SU-DHL-6 (cell line): ENCODE data around the gene POU3F2.

Experiments used
- H2AFZ ChIP-seq: fragments of 200-600 bp; sonication (generic); 2 replicates; pipeline ENCODE4 v1.6.1; 2014; ENCODE audit warnings: low read depth, mild to moderate bottlenecking, moderate library complexity, mixed read lengths, antibody characterized with exemption, low read length; ENCODE audit not compliant: severe bottlenecking
- H3F3A ChIP-seq: fragments of 200-600 bp; shearing (Covaris generic); 2 replicates; pipeline ENCODE4 v1.6.0; 2016; ENCODE audit warnings: antibody characterized with exemption, mild to moderate bottlenecking; ENCODE audit not compliant: insufficient read depth
- H3K27ac ChIP-seq: fragments of 200-600 bp; sonication (generic); 2 replicates; pipeline ENCODE4 v1.5.1; 2016; ENCODE audit warnings: low read depth, mild to moderate bottlenecking, low read length, moderate library complexity, mixed read lengths
- H3K27me3 ChIP-seq: fragments of 200-600 bp; sonication (generic), shearing (Covaris generic); 2 replicates; pipeline ENCODE4 v1.6.0; 2014; ENCODE audit warnings: mild to moderate bottlenecking, low read length
- H3K36me3 ChIP-seq: fragments of 200-600 bp; sonication (generic); 2 replicates; pipeline ENCODE4 v1.6.1; 2014; ENCODE audit warnings: mild to moderate bottlenecking, low read length, mixed read lengths
- H3K4me2 ChIP-seq: fragments of 300-600, 200-600 bp; shearing (Covaris generic), sonication (generic); 2 replicates; pipeline ENCODE4 v1.6.0; 2014; ENCODE audit warnings: low read length, low read depth, mild to moderate bottlenecking; ENCODE audit not compliant: poor library complexity, severe bottlenecking
- H3K4me3 ChIP-seq: fragments of 200-600 bp; sonication (generic); 2 replicates; pipeline ENCODE4 v1.5.1; 2014; ENCODE audit warnings: antibody characterized with exemption, low read length, mild to moderate bottlenecking, mixed read lengths; ENCODE audit not compliant: insufficient read depth, poor library complexity, severe bottlenecking
- H3K79me2 ChIP-seq: fragments of 200-600 bp; sonication (generic); 2 replicates; pipeline ENCODE4 v1.6.1; 2014; ENCODE audit warnings: mild to moderate bottlenecking, low read length, moderate library complexity; ENCODE audit not compliant: insufficient read depth
- H3K9ac ChIP-seq: fragments of 200-600 bp; sonication (generic); 2 replicates; pipeline ENCODE4 v1.7.0; 2014; ENCODE audit warnings: mild to moderate bottlenecking, low read length
- H3K9me2 ChIP-seq: fragments of 200-600 bp; sonication (generic); replicated peaks from 2 replicates; pipeline ENCODE4 v1.6.1; 2014; ENCODE audit warnings: low read length; ENCODE audit not compliant: insufficient read depth
- H3K9me3 ChIP-seq: fragments of 200-600 bp; sonication (generic); 2 replicates; pipeline ENCODE4 v1.6.1; 2014; ENCODE audit warnings: low read length, mixed read lengths; ENCODE audit not compliant: insufficient read depth
- H4K20me1 ChIP-seq: fragments of 200-600 bp; sonication (generic); 2 replicates; pipeline ENCODE4 v1.6.1; 2014; ENCODE audit warnings: low read depth, mild to moderate bottlenecking, antibody characterized with exemption, low read length, moderate library complexity, mixed read lengths
- EZH2phosphoT487 ChIP-seq: fragments of 200-600 bp; sonication (generic), shearing (Covaris generic); conservative IDR thresholded peaks from 2 replicates; pipeline ENCODE4 v1.6.1; 2018; ENCODE audit warnings: mild to moderate bottlenecking, antibody characterized with exemption, low read length, moderate library complexity, mixed read lengths
- TF ChIP-seq, protein P1 (sequence below): fragments of 200-600 bp; sonication (generic); IDR thresholded peaks from one replicate; pipeline ENCODE4 v1.5.1; 2017; ENCODE audit warnings: antibody characterized with exemption, mild to moderate bottlenecking, low read length, moderate library complexity; ENCODE audit not compliant: insufficient read depth, poor library complexity, severe bottlenecking

Gene POU3F2

DNA sequence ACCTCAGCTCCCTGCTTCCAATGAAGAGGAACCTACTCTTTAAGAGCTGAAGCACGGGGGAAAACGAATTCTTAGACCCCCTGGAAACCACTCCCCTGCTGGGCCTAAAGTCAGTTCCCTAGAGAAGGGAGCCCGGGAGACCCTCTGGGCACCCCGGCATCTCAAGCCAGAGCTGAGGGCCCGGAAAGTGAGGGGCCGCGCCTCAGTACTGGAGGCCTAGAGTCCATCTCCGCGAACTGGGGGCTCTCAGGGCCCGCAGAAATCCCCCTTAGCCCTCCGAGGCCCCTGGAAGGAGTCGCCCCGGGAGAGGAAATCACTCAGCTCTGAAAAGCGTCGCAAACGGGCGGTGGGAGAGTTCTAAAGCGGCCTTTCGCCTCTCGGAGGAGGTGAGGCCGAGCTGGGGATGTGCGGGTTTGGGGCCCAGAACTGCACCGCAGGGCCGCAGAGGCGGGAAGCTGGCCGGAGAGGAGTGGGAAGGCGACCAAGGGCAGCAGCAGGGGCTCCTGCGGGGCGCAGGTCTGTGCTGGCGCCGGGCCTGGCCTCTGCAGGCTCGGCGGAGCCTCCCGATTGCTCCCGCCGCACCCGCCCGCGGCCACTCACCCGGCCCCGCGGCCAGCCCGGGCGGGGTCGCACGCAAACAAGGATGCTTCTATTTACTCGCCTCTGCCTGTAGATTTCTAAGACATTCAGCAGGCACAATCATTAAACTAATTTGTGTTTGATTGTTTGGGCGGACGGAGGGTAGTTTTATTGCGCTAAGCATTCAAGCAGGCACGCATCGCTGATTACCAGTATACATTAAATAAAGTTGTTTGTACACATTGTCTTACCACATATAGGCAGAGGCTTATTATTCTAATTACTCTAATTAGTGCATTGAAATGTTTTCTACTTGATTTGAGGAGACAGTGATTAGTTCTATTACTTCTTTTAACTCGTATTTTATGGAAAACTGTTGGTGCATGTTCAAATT lies 9.2 kb downstream of the POU3F2 start:
- H3K27ac ChIP-seq = no peak overlapping the region

DNA sequence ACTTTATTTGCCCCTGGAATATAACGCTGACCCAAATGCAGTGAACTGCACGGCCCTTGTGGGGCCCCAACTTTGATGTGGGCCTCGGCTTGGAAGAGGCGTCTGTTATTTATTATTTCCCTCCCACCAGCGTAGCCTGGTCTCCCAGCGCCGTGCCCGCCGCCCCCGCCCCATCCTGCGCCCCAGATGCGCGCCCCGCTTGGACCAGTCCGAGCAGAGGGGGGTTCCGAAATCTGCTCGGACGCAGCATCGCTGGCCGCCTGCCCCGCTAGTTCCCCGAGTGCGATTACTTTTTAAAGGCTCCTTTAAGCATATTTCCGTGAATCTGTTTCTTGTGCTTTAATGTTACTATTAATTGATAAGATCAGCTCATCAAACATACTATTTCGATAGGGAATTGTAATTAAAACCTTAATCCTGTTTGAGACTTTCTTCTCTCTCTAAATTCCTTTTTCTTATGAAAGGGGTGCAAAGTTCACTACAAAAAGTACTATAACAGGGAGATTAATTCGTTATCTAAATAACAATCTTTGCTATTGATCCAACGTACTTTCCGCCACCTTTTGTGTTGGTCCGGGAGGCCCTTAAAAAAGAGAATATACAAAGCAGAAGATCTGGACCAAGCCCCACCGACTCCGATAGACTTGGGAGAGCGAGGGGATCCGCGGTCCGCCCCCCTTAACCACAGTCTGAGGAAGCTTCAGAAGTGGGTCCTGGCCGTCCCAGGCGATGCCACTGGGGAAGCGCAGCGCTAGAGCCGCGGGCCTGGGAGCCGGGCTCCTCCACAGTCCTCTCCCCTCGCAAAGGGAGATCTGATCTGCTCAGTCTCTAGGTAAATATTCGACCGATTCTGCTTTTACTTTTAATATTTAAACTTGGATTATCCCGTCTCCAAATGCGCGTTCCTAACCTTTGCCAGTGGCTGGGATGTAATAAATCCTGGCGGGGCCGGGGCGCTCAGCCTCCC lies 10.2 kb downstream of the POU3F2 start:
- Histone ChIP-seq H3K79me2 (no peaks in the 10 kb centered on the region), H3K9ac (no peak overlapping the region), H3K36me3 (no peaks in the 10 kb centered on the region), H4K20me1 (no peaks in the 10 kb centered on the region), H2AFZ (no peak overlapping the region), H3F3A (no peaks in the 10 kb centered on the region), H3K27ac (no peak overlapping the region), H3K4me2 (no peak overlapping the region), H3K4me3 (no peak overlapping the region), H3K9me3 (no peaks in the 10 kb centered on the region), H3K27me3 (no peaks in the 10 kb centered on the region), H3K9me2 (no peaks in the 10 kb centered on the region)
- TF ChIP-seq, protein P1, sequence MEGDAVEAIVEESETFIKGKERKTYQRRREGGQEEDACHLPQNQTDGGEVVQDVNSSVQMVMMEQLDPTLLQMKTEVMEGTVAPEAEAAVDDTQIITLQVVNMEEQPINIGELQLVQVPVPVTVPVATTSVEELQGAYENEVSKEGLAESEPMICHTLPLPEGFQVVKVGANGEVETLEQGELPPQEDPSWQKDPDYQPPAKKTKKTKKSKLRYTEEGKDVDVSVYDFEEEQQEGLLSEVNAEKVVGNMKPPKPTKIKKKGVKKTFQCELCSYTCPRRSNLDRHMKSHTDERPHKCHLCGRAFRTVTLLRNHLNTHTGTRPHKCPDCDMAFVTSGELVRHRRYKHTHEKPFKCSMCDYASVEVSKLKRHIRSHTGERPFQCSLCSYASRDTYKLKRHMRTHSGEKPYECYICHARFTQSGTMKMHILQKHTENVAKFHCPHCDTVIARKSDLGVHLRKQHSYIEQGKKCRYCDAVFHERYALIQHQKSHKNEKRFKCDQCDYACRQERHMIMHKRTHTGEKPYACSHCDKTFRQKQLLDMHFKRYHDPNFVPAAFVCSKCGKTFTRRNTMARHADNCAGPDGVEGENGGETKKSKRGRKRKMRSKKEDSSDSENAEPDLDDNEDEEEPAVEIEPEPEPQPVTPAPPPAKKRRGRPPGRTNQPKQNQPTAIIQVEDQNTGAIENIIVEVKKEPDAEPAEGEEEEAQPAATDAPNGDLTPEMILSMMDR = no peak

More for the DNA sequence above, 9.2 kb downstream of the POU3F2 start:
- Histone ChIP-seq H2AFZ (no peak overlapping the region), H3K9me3 (no peaks in the 10 kb centered on the region), H3K4me2 (no peak overlapping the region), H3K4me3 (no peak overlapping the region), H3K36me3 (no peaks in the 10 kb centered on the region), H3F3A (no peaks in the 10 kb centered on the region), H3K27me3 (no peaks in the 10 kb centered on the region), H3K79me2 (no peaks in the 10 kb centered on the region), H3K9me2 (no peaks in the 10 kb centered on the region), H4K20me1 (no peaks in the 10 kb centered on the region), H3K9ac (no peak overlapping the region)
- TF ChIP-seq, protein P1 = no peak
- TF ChIP-seq EZH2phosphoT487 = no peak

DNA sequence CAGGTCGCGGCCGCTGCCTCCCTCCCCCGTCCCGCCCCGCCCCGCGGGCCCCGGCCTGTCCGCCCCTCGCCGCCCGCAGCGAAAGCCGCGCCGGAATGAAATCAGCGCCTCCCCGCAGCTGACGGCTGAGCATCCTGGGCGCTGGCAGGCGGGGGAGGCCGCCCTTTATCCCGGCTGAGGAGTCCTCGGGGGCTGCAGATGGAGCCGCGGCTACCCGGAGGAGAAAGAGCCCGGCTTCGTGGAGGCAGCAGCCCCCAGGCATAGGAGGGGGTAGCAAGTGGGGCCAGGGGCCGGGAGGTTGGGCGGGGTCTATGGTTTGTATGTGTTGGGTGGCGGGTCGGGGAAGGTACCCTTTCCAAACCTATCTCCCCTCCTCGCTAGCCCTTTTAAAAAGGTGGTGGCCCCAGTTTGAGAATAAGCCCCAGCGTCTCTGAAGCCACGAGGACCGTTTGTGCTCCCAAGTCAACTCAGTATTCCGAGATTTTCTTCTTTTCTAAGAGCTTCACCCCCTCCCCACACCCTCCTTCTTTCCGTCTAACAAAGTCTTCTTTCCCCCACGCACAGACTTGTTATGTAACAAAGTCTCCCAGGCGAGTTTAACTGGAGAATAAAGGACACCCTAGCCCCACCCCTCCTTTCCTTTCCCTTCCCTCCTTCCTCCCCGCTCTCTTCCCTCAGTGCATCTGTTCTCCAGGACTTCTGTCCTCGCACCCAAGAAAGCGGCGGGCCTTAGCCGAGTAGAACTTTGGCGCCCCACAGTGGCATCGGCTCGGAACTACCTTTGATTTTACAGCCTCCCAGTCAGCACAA lies 11.0 kb downstream of the POU3F2 start:
- Histone ChIP-seq H3K9ac (no peak overlapping the region), H2AFZ (no peak overlapping the region)

More for the DNA sequence above, 11.0 kb downstream of the POU3F2 start:
- H3K4me2 ChIP-seq = peak overlapping the region; percentile 32
- H3F3A ChIP-seq = no peaks in the 10 kb centered on the region
- no peak overlapping the region for H3K4me3 ChIP-seq
- no peak for TF ChIP-seq EZH2phosphoT487
- TF ChIP-seq, protein P1 = peak; percentile 78
- no peaks in the 10 kb centered on the region for H3K27me3 ChIP-seq
- no peaks in the 10 kb centered on the region for H3K36me3 ChIP-seq
- H3K9me2 ChIP-seq = no peaks in the 10 kb centered on the region
- no peaks in the 10 kb centered on the region for H3K79me2 ChIP-seq
- no peaks in the 10 kb centered on the region for H4K20me1 ChIP-seq
- H3K9me3 ChIP-seq = no peaks in the 10 kb centered on the region
- no peak overlapping the region for H3K27ac ChIP-seq
